Stomach smooth muscle (tissue), 2 donors: ENCODE data around the gene MMP1.
A peak's percentile ranks its signal among the peaks of the same experiment; 100 is the strongest.

Experiments
- H3K27ac ChIP-seq: one replicate; pipeline ENCODE4 v1.7.0; 2013; ENCODE audit warnings: mild to moderate bottlenecking, low read length, inconsistent platforms
- H3K27me3 ChIP-seq, 2 donors: one replicate each; pipeline ENCODE4 v1.7.0; 2013; ENCODE audit warnings: low read length in 2 of 2; ENCODE audit not compliant: insufficient read depth in 2 of 2, control insufficient read depth in 1 of 2
- H3K36me3 ChIP-seq, 2 donors: one replicate each; pipeline ENCODE4 v1.7.0; 2013; ENCODE audit warnings: low read length in 2 of 2; ENCODE audit not compliant: control insufficient read depth in 2 of 2, insufficient read depth in 2 of 2
- H3K4me1 ChIP-seq: one replicate; pipeline ENCODE4 v1.7.0; 2013; ENCODE audit warnings: low read length; ENCODE audit not compliant: control insufficient read depth, insufficient read depth
- H3K4me3 ChIP-seq, 2 donors: one replicate each; pipeline ENCODE4 v1.7.0; 2013; ENCODE audit warnings: low read length in 2 of 2
- H3K9ac ChIP-seq, 2 donors: one replicate each; pipeline ENCODE4 v1.7.0; 2013; ENCODE audit warnings: low read length in 2 of 2, mild to moderate bottlenecking in 1 of 2
- H3K9me3 ChIP-seq, 2 donors: one replicate each; pipeline ENCODE4 v1.7.0; 2013; ENCODE audit warnings: low read length in 2 of 2; ENCODE audit not compliant: control insufficient read depth in 2 of 2
- donor health status: healthy.
- donor health status: Pancreatic carcinoma.

MMP1 gene

DNA sequence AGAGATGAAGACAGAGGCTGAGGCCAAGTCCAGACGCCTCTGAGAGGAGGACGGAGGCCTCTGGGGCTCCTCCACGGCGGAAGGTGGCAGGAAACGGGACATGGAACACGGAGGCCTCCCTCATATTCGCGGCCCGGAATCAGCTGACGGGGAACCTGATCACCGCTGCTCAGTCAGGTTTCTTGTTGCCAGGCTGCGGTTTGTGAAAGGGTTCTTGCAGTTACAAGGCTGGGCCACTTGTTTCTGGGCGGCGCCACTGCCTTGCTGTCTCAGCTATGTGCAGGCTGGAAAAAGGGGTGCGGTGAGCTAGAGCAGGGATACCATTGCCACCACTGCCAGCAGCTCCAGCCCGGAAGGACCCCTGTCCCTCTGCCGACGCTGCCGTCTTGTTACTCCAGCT, 10.0 kb upstream of the MMP1 start:
- Histone ChIP-seq H3K27me3 (no peaks in the 10 kb centered on the region), H3K4me3 (no peak overlapping the region), H3K9ac (no peak overlapping the region), H3K27ac (no peak overlapping the region), H3K4me1 (no peaks in the 10 kb centered on the region), H3K36me3 (no peaks in the 10 kb centered on the region), H3K9me3 (no peaks in the 10 kb centered on the region)

DNA sequence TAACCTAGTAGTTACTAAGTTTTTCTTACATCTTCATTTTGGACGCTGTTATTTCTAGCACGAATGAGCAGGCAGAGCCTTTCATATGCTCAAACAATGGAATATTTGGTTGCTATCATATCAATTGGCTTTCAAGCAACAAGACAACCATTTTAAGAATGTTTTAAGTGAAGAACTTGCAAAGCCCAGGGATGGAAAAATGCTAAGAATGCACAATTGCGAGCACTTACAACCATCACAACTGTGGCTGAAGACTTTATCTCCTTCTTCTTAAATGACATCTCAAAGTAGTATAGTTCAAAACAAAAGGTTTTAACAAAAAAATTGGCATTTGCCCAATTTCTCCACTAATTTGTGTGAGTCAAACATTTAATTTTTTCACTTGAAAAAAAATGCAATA, 8.3 kb upstream of the MMP1 start:
- H3K4me1 ChIP-seq: no peaks in the 10 kb centered on the region
- no peaks in the 10 kb centered on the region for H3K9me3 ChIP-seq
- no peak overlapping the region for H3K9ac ChIP-seq
- H3K4me3 ChIP-seq: no peak overlapping the region
- no peak overlapping the region for H3K27ac ChIP-seq
- no peaks in the 10 kb centered on the region for H3K36me3 ChIP-seq
- no peaks in the 10 kb centered on the region for H3K27me3 ChIP-seq

DNA sequence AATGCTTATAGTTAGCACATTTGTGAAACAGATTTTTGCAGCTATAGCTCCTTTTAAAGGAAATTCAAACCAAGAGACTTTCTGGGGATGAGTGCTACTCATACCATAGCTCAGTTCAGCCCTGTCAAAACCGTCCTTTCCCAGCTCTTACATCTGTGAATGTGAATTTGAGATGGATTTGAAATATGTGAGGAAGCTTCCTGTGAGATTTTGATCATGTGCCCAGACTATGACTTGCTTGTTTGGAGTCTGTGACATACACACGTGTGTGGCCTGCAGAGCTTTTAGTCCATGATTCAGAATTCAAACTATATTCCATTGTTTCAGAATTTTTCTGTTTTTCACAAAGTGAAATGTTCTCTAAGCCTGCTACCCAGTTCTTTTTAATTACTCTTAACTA, 4.4 kb upstream of the MMP1 start:
- H3K9ac ChIP-seq: no peak overlapping the region
- no peak overlapping the region for H3K27ac ChIP-seq
- no peaks in the 10 kb centered on the region for H3K9me3 ChIP-seq
- no peaks in the 10 kb centered on the region for H3K27me3 ChIP-seq
- H3K4me1 ChIP-seq: no peaks in the 10 kb centered on the region
- H3K36me3 ChIP-seq: no peaks in the 10 kb centered on the region
- H3K4me3 ChIP-seq: no peak overlapping the region

DNA sequence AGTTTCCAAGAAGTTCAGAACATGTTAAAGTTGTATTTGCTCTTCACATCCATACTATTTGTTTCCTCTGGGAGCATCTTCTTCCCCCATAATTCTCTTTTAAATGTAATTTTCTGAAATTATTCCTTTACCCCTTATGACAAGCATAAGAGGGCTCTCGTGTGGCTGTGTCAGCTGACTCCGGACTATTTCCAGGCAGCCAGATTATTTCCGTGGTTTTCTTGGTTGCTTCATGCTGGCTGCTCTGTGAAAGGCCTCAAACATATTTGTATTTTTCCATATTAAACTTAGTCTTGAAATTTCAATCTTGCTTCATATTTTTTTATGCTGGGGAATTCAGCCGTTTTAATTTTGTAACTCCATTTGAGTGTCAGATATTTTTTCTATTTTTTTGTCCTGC, 2.8 kb upstream of the MMP1 start:
- no peak overlapping the region for H3K27ac ChIP-seq
- no peaks in the 10 kb centered on the region for H3K36me3 ChIP-seq
- H3K9ac ChIP-seq: no peak overlapping the region
- H3K4me1 ChIP-seq: no peaks in the 10 kb centered on the region
- no peaks in the 10 kb centered on the region for H3K27me3 ChIP-seq
- H3K9me3 ChIP-seq: no peaks in the 10 kb centered on the region
- no peak overlapping the region for H3K4me3 ChIP-seq

DNA sequence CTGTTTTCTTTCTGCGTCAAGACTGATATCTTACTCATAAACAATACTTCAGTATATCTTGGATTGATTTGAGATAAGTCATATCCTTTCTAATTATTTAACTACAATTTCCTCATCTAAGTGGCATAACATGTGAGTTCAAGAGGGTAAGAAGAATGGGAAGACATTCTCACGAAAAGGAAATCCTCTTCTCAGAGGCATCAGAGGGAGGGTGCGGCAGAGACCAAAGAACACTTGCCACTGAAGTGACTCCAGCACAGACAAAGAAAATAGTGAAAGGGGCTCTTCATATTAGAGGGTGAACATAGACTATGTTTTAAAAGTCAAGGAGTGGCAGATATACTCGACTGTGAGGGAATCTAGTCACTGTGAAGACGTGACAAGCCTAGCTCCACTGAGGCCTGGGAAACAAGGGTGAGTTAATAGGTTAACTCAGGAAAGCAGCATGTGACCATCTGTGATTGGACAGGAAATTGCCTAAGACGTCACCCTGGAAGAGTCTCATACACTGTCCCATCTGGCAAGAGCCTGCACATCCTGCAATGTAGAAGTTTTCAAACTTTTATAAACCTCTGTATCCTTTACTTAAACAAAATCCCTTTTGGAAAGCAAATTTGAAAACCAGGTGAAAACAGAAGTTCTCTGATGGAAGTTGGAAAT, 1.9 kb upstream of the MMP1 start:
- H3K4me3 ChIP-seq: no peak overlapping the region
- H3K27ac ChIP-seq: peak overlapping the region; percentile 31
- H3K27me3 ChIP-seq: no peaks in the 10 kb centered on the region
- H3K4me1 ChIP-seq: no peaks in the 10 kb centered on the region
- H3K9ac ChIP-seq: no peak overlapping the region
- H3K9me3 ChIP-seq: no peaks in the 10 kb centered on the region
- H3K36me3 ChIP-seq: no peaks in the 10 kb centered on the region

DNA sequence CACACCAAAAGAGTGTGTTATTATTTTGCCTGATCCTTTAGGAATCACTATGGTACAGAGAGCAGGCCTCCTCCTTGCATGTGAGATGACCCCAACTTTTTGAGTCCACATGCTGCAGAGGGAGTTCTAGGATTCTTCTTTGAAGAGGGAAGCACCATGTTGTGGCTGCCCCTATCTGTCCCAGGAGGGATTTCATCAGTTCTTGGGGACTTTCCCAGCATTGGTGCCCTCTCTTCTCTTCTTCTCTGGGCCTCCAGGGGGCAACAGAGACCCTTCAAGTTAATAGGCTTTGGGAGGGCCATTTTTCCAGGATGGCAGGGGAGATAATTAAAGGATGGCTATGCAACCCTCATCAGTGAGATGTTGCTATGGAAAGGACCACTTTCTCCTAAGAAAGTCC, 3.6 kb downstream of the MMP1 start:
- Histone ChIP-seq H3K9me3 (no peaks in the 10 kb centered on the region), H3K27me3 (no peaks in the 10 kb centered on the region), H3K4me1 (no peaks in the 10 kb centered on the region), H3K27ac (no peak overlapping the region), H3K9ac (no peak overlapping the region), H3K36me3 (no peaks in the 10 kb centered on the region), H3K4me3 (no peak overlapping the region)

DNA sequence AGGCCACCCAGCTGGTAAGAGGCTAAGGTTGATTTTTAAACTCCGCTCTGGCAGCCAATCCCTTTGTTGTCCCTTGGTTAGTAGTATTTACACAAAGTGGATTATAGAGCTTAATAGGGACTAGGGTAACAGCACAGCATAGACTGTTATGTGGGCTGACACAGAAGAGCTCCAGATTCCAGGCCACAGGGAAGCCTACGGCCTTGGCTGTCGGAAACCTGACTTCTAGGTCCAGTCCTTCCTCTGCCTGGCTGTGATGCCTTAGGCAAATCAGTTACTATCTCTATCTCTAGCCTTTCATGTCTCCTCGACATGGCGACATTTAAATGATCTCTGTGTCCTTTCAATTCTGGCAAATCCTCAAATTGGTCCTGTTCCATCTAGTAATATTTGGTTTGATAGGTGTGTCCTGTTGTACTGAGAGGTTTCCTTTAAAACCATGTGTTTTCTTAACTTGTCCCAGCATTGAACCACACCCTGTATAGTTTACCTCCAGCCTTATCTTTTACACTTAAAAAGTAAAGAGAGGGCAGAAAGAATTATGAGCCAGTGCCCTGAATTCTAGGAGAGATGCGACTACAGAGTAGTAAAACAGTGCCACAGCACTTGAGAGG, 4.2 kb downstream of the MMP1 start:
- H3K4me1 ChIP-seq: no peaks in the 10 kb centered on the region
- no peak overlapping the region for H3K4me3 ChIP-seq
- no peak overlapping the region for H3K27ac ChIP-seq
- no peak overlapping the region for H3K9ac ChIP-seq
- H3K9me3 ChIP-seq: no peaks in the 10 kb centered on the region
- no peaks in the 10 kb centered on the region for H3K36me3 ChIP-seq
- no peaks in the 10 kb centered on the region for H3K27me3 ChIP-seq

DNA sequence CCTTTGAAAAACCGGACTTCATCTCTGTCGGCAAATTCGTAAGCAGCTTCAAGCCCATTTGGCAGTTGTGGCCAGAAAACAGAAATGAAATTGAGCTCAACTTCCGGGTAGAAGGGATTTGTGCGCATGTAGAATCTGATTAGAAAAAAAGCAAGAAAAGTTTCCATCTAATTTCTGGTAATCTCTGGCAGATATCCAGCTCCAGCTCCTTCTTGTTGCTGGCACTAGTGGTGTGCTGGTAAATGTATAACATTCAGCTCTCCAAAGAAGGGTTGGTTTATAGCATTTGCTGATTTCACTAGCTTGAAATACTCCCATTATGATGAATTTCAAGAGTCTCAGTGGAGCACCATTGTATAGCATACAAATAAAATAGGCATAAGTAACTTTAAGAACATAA, 5.4 kb downstream of the MMP1 start:
- no peak overlapping the region for H3K9ac ChIP-seq
- no peak overlapping the region for H3K27ac ChIP-seq
- H3K27me3 ChIP-seq: no peaks in the 10 kb centered on the region
- H3K4me3 ChIP-seq: no peak overlapping the region
- no peaks in the 10 kb centered on the region for H3K36me3 ChIP-seq
- H3K4me1 ChIP-seq: no peaks in the 10 kb centered on the region
- H3K9me3 ChIP-seq: no peaks in the 10 kb centered on the region

DNA sequence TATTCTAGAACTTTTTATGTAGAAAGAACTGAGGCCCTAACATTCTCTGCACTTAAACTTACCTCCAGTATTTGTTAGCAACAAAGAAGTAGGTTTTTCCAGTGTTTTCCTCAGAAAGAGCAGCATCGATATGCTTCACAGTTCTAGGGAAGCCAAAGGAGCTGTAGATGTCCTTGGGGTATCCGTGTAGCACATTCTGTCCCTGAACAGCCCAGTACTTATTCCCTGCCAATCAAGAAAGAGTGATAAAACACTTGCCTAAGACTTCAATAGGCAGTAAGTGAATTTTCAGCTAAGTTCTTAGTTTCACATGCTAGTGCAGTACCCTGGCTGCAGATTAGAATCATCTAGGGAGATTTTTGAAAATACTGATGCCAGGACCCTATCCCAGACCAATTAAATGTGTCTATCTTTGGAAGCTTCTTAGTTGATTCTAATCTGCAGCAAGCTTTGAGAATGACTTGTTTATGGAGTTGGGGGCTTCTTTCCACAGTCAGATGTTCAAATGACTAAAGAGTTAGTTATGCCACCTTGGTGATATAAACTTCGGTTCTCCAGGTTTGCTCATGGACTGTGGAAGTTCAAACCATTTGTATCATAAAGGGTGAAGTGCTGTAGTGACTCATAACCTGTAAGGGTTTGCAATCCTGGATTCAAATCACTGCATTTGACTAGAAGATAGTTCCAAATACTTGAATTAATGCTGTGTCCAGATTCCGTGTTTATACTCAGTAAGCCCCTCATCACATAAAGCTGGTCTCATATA, 6.5 kb downstream of the MMP1 start:
- no peak overlapping the region for H3K4me3 ChIP-seq
- no peaks in the 10 kb centered on the region for H3K9me3 ChIP-seq
- no peak overlapping the region for H3K9ac ChIP-seq
- no peak overlapping the region for H3K27ac ChIP-seq
- no peaks in the 10 kb centered on the region for H3K36me3 ChIP-seq
- H3K4me1 ChIP-seq: no peaks in the 10 kb centered on the region
- H3K27me3 ChIP-seq: no peaks in the 10 kb centered on the region

DNA sequence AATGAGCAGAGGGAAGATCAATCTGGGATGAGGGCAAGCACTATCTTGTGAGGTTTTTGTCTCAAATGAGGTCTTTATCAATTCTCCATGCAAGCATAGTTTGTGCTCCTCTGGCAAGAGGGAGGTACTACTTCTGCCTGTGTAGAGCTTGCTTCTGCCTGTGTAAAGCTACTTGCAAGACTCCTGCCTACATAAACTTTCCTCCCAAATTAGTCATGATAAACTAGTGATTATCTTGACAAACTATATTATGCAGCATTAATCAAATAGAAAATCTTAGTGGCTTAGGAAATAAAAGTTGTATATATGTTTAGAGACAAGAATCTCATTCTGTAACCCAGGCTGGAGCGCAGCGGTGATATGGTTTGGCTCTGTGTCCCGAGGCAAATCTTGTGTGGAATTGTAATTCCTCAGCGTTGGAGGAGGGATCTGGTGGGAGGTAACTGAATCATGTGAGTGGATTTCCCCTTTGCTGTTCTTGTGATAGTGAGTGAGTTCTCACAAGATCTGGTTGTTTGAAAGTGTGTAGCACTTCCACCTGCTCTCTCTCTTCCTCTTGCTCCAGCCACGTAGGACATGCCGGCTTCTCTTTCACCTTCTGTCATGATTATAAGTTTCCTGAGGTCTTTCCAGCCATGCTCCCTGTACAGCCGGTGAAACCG, 9.5 kb downstream of the MMP1 start:
- Histone ChIP-seq H3K4me1 (no peaks in the 10 kb centered on the region), H3K4me3 (no peak overlapping the region), H3K27me3 (no peaks in the 10 kb centered on the region), H3K27ac (no peak overlapping the region), H3K36me3 (no peaks in the 10 kb centered on the region), H3K9me3 (no peaks in the 10 kb centered on the region), H3K9ac (no peak overlapping the region)
